ENCODE measurements around the gene VGLL4. TPM values are rescaled to one million over a fixed set of nuclear protein-coding genes. Genes with fewer than 3 reads are reported as not detected.

The VGLL4 gene
- polyA plus RNA-seq, 1 donor: 49.6 TPM

DNA sequence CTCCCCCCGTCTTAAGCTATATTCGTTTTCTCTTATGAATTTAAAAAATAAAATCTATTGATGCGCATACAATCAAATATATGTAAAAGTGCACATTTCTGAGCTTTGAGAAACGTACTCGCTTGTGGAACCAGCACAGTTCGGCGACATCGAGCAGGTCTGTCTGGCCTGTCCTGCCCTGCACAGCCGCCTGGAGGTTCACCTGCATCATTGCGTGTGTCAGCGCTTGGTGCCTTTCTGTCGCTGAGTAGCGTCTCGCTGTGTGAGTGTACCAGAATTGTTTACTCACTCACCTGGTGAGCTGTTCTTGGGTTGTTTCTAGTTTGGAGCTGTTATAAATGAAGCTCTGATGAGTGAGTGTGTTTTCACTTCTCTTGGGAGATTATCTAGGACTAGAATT, 104.0 kb downstream of the VGLL4 start:
- no peaks in the 10 kb centered on the region for H3K4me1 ChIP-seq (ENCODE audit: control insufficient read depth, insufficient read depth, low read length)
- H3K27ac ChIP-seq (ENCODE audit: low read length): no peak overlapping the region
- H3K36me3 ChIP-seq (ENCODE audit: control insufficient read depth, insufficient read depth, low read length): no peaks in the 10 kb centered on the region
- WGBS (ENCODE audit: insufficient coverage, low lambda C conversion rate): no CpG with 5 or more reads among the region's 14 CpGs
- no peak overlapping the region for H3K4me3 ChIP-seq (ENCODE audit: low read length)
- H3K27me3 ChIP-seq (ENCODE audit: control insufficient read depth, insufficient read depth, low read length): no peaks in the 10 kb centered on the region
- DNase-seq: no peak
- peaks cover 8% of the 10 kb centered on the region for H3K9me3 ChIP-seq (ENCODE audit: control insufficient read depth, low read depth, low read length)

DNA sequence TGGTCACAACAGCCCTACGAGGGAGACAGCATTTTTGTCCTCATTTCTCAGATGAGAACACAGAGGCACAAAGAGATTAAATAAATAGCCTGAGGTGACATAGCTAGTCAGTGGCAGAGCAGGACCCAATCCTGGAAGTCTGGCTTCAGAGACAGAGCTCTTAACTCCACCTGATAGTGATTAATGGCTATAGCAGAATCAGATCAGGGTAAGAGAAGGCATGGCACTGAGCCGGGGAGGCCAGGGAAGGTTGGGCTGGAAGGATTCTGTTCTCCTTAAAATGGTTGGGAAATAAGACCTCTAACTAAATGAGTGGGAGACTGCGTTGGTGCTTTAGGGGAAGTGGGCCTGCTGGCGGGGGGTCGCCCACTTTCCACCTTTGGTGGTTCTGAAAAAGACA, 104.5 kb downstream of the VGLL4 start:
- Histone ChIP-seq H3K27ac (ENCODE audit: low read length) (no peak overlapping the region), H3K27me3 (ENCODE audit: control insufficient read depth, insufficient read depth, low read length) (no peaks in the 10 kb centered on the region), H3K4me3 (ENCODE audit: low read length) (no peak overlapping the region), H3K36me3 (ENCODE audit: control insufficient read depth, insufficient read depth, low read length) (no peaks in the 10 kb centered on the region), H3K4me1 (ENCODE audit: control insufficient read depth, insufficient read depth, low read length) (no peaks in the 10 kb centered on the region), H3K9me3 (ENCODE audit: control insufficient read depth, low read depth, low read length) (peaks cover 8% of the 10 kb centered on the region)
- no CpG with 5 or more reads among the region's 5 CpGs for WGBS (ENCODE audit: insufficient coverage, low lambda C conversion rate)
- no peak for DNase-seq

DNA sequence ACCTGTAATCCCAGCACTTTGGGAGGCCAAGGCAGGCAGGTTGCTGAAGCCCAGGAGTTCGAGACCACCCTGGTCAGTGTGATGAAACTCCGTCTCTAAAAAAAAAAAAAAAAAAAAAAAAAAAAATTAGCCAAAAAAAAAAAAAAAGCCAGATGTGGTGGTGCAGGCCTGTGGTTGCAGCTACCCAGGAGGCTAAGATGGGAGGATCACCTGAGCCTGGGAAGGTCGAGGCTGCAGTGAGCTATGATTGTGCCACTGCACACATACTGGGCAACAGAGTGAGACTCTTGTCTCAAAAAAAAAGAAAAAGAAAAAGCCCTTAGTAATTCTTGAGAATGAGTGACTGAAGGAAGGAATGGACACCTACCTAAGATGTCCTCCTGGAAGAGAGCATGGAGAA, 105.1 kb downstream of the VGLL4 start:
- peaks cover 1% of the 10 kb centered on the region for H3K9me3 ChIP-seq (ENCODE audit: control insufficient read depth, low read depth, low read length)
- H3K36me3 ChIP-seq (ENCODE audit: control insufficient read depth, insufficient read depth, low read length): no peaks in the 10 kb centered on the region
- no peak overlapping the region for H3K4me3 ChIP-seq (ENCODE audit: low read length)
- no peak for DNase-seq
- H3K27ac ChIP-seq (ENCODE audit: low read length): no peak overlapping the region
- no peaks in the 10 kb centered on the region for H3K27me3 ChIP-seq (ENCODE audit: control insufficient read depth, insufficient read depth, low read length)
- H3K4me1 ChIP-seq (ENCODE audit: control insufficient read depth, insufficient read depth, low read length): no peaks in the 10 kb centered on the region
- WGBS (ENCODE audit: insufficient coverage, low lambda C conversion rate): no CpG with 5 or more reads among the region's 3 CpGs

DNA sequence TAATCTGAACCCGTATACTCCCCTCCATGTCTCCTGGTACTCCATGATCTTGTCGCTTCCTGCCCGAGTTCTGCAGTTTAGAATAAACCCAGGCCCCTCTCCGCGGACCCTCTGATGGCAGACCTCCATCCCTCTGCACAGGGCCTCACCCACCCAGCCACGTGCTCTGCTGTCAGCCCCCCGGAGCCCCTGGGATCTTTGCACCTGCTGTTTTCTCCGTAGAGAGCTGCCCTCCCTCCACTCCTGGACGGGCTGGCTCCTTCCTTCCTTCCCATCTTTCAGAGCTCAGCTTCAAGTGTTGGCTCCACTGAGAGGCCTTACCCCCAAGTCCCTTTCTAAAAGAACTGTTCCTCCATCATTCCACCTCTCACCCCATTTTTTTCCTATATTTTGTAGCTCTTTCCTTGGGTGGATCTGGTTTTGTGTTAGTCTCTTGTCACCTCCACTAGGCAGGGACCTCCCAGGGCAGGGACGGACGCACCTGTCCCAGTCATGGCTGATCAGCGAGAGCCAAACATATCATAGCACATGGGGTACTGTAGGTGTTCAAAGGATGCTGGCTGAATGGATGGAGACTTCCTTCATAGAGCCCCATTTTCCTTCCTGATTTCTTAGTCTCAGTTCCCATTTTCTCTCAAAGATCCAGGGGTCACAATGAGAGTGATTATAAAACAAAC, 106.6 kb downstream of the VGLL4 start:
- WGBS (ENCODE audit: insufficient coverage, low lambda C conversion rate): 56% methylated on average over 3 of the region's 12 CpGs
- Histone ChIP-seq H3K36me3 (ENCODE audit: control insufficient read depth, insufficient read depth, low read length) (no peaks in the 10 kb centered on the region), H3K27ac (ENCODE audit: low read length) (no peak overlapping the region), H3K9me3 (ENCODE audit: control insufficient read depth, low read depth, low read length) (no peaks in the 10 kb centered on the region), H3K4me1 (ENCODE audit: control insufficient read depth, insufficient read depth, low read length) (no peaks in the 10 kb centered on the region), H3K4me3 (ENCODE audit: low read length) (no peak overlapping the region), H3K27me3 (ENCODE audit: control insufficient read depth, insufficient read depth, low read length) (no peaks in the 10 kb centered on the region)
- no peak for DNase-seq

DNA sequence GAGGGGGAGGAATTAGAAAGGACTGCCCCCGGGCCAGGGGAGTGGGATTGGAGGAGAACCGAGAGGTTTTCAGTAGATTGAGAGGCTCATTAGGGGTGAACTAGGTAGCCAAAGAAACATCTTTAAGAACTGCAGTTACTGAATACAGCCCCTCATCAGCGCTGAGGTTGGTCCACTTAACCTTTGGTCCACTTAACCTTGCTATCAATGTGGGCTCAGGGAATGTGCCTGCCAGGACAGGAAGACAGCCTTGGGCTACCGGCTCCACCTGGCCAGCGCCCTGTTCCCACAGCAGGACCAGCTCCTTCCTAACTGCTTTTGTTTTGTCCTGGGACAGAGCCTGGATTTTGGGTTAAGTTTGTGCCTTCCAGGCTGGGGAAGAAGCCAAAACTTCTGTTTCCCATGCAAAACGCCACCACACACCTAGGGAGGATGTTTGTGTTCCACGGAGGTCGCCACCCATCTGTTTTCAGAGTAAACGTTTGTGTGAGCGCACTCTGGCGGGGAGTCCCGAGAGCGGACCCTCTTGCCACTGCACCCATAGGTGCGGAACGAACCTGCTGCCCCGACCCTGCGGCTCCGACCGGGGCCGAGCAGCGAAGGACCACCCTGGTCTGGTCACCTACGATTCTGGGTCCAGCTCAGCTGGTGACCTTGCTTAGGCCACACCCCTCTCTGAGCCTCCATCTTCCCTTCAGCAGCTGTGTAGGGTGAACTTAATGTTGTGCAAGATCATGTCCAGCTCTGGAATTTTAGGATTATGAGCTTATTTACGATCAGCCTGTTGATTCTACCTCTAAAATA, 107.4 kb downstream of the VGLL4 start:
- no peaks in the 10 kb centered on the region for H3K4me1 ChIP-seq (ENCODE audit: control insufficient read depth, insufficient read depth, low read length)
- no peaks in the 10 kb centered on the region for H3K9me3 ChIP-seq (ENCODE audit: control insufficient read depth, low read depth, low read length)
- H3K27me3 ChIP-seq (ENCODE audit: control insufficient read depth, insufficient read depth, low read length): no peaks in the 10 kb centered on the region
- H3K27ac ChIP-seq (ENCODE audit: low read length): no peak overlapping the region
- no peak overlapping the region for H3K4me3 ChIP-seq (ENCODE audit: low read length)
- no CpG with 5 or more reads among the region's 23 CpGs for WGBS (ENCODE audit: insufficient coverage, low lambda C conversion rate)
- DNase-seq: no peak
- no peaks in the 10 kb centered on the region for H3K36me3 ChIP-seq (ENCODE audit: control insufficient read depth, insufficient read depth, low read length)

DNA sequence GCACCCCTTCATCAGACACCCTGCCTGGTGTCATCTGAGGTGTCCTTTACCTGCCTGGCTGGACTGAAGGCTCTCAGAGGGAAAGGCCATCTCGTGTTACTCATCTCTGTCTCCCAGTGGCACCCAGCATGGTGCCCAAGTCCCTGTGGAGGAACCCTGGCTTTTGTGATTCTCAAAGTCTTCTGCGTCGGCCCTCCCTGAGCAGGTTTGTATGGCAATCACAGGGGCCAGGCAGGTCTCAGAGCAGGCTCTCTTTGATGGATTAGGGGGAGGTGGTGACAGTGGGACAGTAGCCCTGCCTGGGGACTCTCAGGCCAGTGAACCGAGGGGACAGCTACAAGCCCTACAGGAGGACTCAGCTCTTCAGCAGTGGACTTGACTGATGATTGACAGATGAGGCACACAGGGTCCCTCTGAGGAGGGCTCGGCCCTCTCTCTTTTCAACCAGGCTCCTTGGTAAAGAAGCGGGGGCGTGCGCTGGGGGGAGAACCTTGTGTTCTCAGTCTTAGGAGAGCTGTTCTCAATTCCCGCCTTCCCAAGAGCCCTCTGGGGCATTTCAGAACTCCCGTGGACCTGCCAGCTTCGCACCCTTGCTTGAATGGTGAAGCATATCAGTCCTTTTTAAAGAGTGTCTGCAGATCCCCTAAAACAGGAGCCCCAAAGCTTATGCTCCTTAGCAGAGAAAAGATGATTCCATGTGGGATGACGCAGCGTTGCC, 108.3 kb downstream of the VGLL4 start:
- no peak for DNase-seq
- H3K9me3 ChIP-seq (ENCODE audit: control insufficient read depth, low read depth, low read length): no peaks in the 10 kb centered on the region
- H3K27me3 ChIP-seq (ENCODE audit: control insufficient read depth, insufficient read depth, low read length): no peaks in the 10 kb centered on the region
- H3K36me3 ChIP-seq (ENCODE audit: control insufficient read depth, insufficient read depth, low read length): no peaks in the 10 kb centered on the region
- no peak overlapping the region for H3K27ac ChIP-seq (ENCODE audit: low read length)
- H3K4me3 ChIP-seq (ENCODE audit: low read length): no peak overlapping the region
- H3K4me1 ChIP-seq (ENCODE audit: control insufficient read depth, insufficient read depth, low read length): no peaks in the 10 kb centered on the region
- WGBS (ENCODE audit: insufficient coverage, low lambda C conversion rate): no CpG with 5 or more reads among the region's 13 CpGs

DNA sequence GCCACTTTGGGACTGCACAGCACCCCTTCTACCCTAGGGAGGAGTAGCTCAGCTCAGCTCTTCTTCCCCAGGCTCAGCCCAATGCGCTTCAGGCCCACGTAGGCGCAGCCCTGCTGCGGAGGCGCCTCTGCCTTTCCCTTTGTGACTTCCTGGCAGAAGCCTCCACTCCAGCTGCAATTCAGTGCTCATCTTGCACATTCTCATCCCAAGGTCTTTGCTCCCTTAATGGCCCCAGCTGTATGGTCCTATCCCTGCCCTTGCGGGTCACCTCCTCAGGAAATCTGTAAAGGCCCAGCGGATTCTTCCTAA, 109.0 kb downstream of the VGLL4 start:
- H3K36me3 ChIP-seq (ENCODE audit: control insufficient read depth, insufficient read depth, low read length): no peaks in the 10 kb centered on the region
- WGBS (ENCODE audit: insufficient coverage, low lambda C conversion rate): no CpG with 5 or more reads among the region's 7 CpGs
- H3K4me3 ChIP-seq (ENCODE audit: low read length): no peak overlapping the region
- H3K4me1 ChIP-seq (ENCODE audit: control insufficient read depth, insufficient read depth, low read length): no peaks in the 10 kb centered on the region
- no peaks in the 10 kb centered on the region for H3K27me3 ChIP-seq (ENCODE audit: control insufficient read depth, insufficient read depth, low read length)
- H3K9me3 ChIP-seq (ENCODE audit: control insufficient read depth, low read depth, low read length): no peaks in the 10 kb centered on the region
- no peak overlapping the region for H3K27ac ChIP-seq (ENCODE audit: low read length)
- no peak for DNase-seq

DNA sequence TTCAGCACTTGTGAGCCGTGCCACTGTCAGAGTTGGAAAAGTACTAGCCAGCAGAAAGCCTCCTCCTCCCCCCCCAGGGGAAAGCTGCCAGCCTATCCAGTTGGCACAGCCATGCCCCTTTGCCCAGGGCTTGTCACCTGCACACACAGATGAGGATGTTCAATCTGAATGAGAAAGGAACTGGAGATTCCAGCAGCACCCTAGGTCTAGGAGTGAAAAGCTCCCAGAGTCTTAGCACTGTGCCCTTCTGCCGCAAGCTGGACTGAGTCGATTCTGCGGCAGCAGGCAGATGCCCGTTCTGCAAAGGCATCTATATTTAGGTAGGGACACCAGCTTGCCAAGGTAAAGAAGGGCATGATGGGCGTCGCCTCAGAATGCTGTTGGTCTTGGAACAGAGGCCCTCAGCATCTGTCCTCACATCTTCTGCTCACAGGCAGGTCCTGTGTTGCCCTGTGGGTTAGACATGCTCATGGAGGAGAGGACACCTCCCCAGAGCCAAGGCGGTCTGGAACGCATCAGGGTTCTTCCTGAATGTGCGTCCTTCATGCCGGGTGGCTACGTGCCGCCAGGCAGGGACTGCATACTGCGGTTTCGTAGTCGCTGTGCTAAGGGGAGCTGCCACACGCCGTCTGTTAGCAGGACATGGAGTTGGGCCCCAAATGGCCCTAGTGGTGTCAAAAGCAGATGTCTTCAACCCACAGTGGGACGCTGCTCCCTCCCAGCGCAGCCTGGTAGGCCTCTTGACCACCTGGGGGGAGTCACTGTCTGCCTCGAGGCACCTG, 109.5 kb downstream of the VGLL4 start:
- no CpG with 5 or more reads among the region's 21 CpGs for WGBS (ENCODE audit: insufficient coverage, low lambda C conversion rate)
- DNase-seq: no peak
- Histone ChIP-seq H3K36me3 (ENCODE audit: control insufficient read depth, insufficient read depth, low read length) (no peaks in the 10 kb centered on the region), H3K27me3 (ENCODE audit: control insufficient read depth, insufficient read depth, low read length) (no peaks in the 10 kb centered on the region), H3K4me3 (ENCODE audit: low read length) (no peak overlapping the region), H3K4me1 (ENCODE audit: control insufficient read depth, insufficient read depth, low read length) (no peaks in the 10 kb centered on the region), H3K27ac (ENCODE audit: low read length) (no peak overlapping the region), H3K9me3 (ENCODE audit: control insufficient read depth, low read depth, low read length) (no peaks in the 10 kb centered on the region)

DNA sequence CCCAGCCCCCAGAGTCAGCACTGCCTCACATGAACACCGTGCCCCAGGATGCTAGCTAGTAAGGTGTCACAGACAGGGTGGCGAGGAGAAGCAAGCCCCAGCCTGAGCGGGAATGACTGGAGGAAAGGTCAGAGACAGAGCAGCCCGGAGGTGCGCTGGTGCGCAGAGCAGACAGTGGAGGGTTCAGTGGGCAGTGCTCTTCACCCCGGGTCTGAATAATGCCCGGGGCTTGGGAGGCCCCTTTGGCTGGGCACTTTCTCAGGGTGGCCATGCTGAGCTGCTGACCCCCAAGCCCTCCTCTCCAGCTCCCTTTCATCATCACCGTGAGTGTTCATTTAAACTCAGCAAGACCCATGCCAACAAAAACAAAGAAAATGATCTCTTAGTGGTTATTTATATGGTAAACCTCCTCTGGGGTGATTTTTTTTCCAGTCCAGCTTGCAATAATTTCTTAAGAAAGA, 110.8 kb downstream of the VGLL4 start:
- Histone ChIP-seq H3K4me1 (ENCODE audit: control insufficient read depth, insufficient read depth, low read length) (no peaks in the 10 kb centered on the region), H3K27ac (ENCODE audit: low read length) (no peak overlapping the region), H3K27me3 (ENCODE audit: control insufficient read depth, insufficient read depth, low read length) (no peaks in the 10 kb centered on the region), H3K4me3 (ENCODE audit: low read length) (no peak overlapping the region), H3K9me3 (ENCODE audit: control insufficient read depth, low read depth, low read length) (no peaks in the 10 kb centered on the region), H3K36me3 (ENCODE audit: control insufficient read depth, insufficient read depth, low read length) (no peaks in the 10 kb centered on the region)
- WGBS (ENCODE audit: insufficient coverage, low lambda C conversion rate): no CpG with 5 or more reads among the region's 9 CpGs
- no peak for DNase-seq

DNA sequence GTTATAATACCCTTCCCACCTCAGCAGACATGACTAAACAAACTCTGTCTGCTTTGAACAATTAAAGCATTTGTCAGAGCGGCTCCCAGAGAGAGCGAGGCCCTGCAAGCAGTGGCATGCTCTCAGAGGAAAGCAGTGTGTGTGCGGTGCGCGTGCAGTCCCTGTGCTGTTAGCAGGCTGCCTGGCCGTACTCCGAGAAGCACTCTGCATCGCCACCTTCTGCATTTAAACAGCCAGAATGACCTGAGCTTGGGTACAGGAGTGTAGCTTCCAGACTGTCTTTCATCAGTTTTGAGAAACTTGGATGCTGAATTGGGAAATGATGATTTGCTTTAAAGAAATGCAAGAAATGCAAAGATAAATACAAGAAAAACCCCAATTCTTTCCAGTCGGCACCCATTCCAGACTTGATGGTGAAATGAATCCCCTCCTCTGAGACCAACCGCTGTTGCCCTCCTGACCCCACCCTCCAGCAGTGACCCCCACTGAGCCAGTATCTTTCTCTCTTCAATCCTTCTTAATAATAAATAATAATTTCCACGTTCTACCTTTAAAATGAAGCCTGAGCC, 113.5 kb downstream of the VGLL4 start:
- Histone ChIP-seq H3K27ac (ENCODE audit: low read length) (no peak overlapping the region), H3K4me1 (ENCODE audit: control insufficient read depth, insufficient read depth, low read length) (no peaks in the 10 kb centered on the region), H3K4me3 (ENCODE audit: low read length) (no peak overlapping the region), H3K9me3 (ENCODE audit: control insufficient read depth, low read depth, low read length) (no peaks in the 10 kb centered on the region), H3K36me3 (ENCODE audit: control insufficient read depth, insufficient read depth, low read length) (no peaks in the 10 kb centered on the region), H3K27me3 (ENCODE audit: control insufficient read depth, insufficient read depth, low read length) (no peaks in the 10 kb centered on the region)
- WGBS (ENCODE audit: insufficient coverage, low lambda C conversion rate): 85% methylated on average over 2 of the region's 11 CpGs
- DNase-seq: no peak
